Osteoblast (primary cell): ENCODE data around the gene CCNG2. TPM values are rescaled to one million over a fixed set of nuclear protein-coding genes. Genes with fewer than 3 reads are reported as not detected.

Experiments used
- DNase-seq: peaks from one replicate; pipeline ENCODE4 v3.0.0; 2011; ENCODE audit warnings: low spot score, mixed read lengths; ENCODE audit not compliant: insufficient read length; ENCODE audit errors: missing footprints
- H2AFZ ChIP-seq: 2 replicates; pipeline ENCODE4 v1.6.0; 2011; ENCODE audit warnings: mild to moderate bottlenecking, low read length
- H3K27ac ChIP-seq: 2 replicates; pipeline ENCODE4 v1.5.1; 2011; ENCODE audit warnings: mild to moderate bottlenecking, low read depth, low read length, moderate library complexity
- H3K27me3 ChIP-seq: 2 replicates; pipeline ENCODE4 v1.6.0; 2012; ENCODE audit warnings: mild to moderate bottlenecking, control low read depth, inconsistent platforms, low read length, moderate library complexity; ENCODE audit not compliant: insufficient read depth
- H3K36me3 ChIP-seq: 2 replicates; pipeline ENCODE4 v1.5.1; 2011; ENCODE audit warnings: mild to moderate bottlenecking, low read length, control low read depth, moderate library complexity; ENCODE audit not compliant: insufficient read depth
- H3K4me1 ChIP-seq: 2 replicates; pipeline ENCODE4 v1.5.1; 2011; ENCODE audit warnings: mild to moderate bottlenecking, low read length, control low read depth, moderate library complexity; ENCODE audit not compliant: insufficient read depth
- H3K4me2 ChIP-seq: 2 replicates; pipeline ENCODE4 v1.6.0; 2011; ENCODE audit warnings: mild to moderate bottlenecking, low read length; ENCODE audit not compliant: insufficient read depth
- H3K4me3 ChIP-seq: fragments of 200-600 bp; sonication (generic); 3 replicates; pipeline ENCODE4 v1.5.1; 2012; ENCODE audit warnings: mild to moderate bottlenecking, low read length, inconsistent platforms; ENCODE audit not compliant: insufficient read depth
- H3K79me2 ChIP-seq: 2 replicates; pipeline ENCODE4 v1.6.0; 2012; ENCODE audit warnings: mild to moderate bottlenecking, low read length, control low read depth, inconsistent platforms; ENCODE audit not compliant: insufficient read depth
- H3K9me3 ChIP-seq: 2 replicates; pipeline ENCODE4 v1.5.1; 2011; ENCODE audit warnings: low read depth, low read length, control low read depth
- H4K20me1 ChIP-seq: 2 replicates; pipeline ENCODE4 v1.6.0; 2012; ENCODE audit warnings: mild to moderate bottlenecking, low read length, control low read depth; ENCODE audit not compliant: insufficient read depth
- total RNA-seq: library from RNA; depleted of rRNA; stranded (reverse); fragments of >200 nt; gene quantifications from 2 replicates; pipeline ENCODE4 v1.2.3, GENCODE V29; 2012
- TF ChIP-seq, protein P1 (sequence below): IDR thresholded peaks from 2 replicates; pipeline ENCODE4 v1.5.1; 2011; ENCODE audit warnings: mild to moderate bottlenecking, low read depth, low read length, moderate library complexity; ENCODE audit errors: extremely low read depth

Gene CCNG2
- total RNA-seq, 1 donor, result 49.2 TPM

DNA sequence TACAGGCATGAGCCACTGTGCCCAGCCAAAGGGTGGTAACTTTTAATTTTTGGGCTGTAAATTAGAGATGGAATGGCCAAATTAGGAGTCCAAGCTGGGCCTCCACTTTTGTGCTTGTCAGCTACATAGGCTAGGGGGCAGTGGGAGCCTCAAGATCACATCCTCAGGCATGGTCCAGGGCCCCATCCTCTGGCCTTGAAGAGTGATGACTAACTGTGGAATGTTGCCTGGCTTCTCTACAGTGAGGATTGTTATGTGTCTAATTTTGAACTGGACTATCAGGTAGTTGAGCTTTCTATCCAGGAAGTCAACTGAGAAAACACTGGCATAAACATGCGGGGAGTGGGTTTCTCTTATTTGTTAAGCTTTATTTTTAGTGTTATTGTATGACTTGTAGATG lies 33.0 kb downstream of the CCNG2 start:
- no peaks in the 10 kb centered on the region for H3K4me1 ChIP-seq
- H3K4me3 ChIP-seq, result no peak overlapping the region
- no peaks in the 10 kb centered on the region for H4K20me1 ChIP-seq
- no peak for DNase-seq
- H3K9me3 ChIP-seq, result no peaks in the 10 kb centered on the region
- no peaks in the 10 kb centered on the region for H3K79me2 ChIP-seq
- H3K4me2 ChIP-seq, result no peak overlapping the region
- no peaks in the 10 kb centered on the region for H3K36me3 ChIP-seq
- no peak overlapping the region for H3K27ac ChIP-seq
- no peak overlapping the region for H2AFZ ChIP-seq
- TF ChIP-seq, protein P1, sequence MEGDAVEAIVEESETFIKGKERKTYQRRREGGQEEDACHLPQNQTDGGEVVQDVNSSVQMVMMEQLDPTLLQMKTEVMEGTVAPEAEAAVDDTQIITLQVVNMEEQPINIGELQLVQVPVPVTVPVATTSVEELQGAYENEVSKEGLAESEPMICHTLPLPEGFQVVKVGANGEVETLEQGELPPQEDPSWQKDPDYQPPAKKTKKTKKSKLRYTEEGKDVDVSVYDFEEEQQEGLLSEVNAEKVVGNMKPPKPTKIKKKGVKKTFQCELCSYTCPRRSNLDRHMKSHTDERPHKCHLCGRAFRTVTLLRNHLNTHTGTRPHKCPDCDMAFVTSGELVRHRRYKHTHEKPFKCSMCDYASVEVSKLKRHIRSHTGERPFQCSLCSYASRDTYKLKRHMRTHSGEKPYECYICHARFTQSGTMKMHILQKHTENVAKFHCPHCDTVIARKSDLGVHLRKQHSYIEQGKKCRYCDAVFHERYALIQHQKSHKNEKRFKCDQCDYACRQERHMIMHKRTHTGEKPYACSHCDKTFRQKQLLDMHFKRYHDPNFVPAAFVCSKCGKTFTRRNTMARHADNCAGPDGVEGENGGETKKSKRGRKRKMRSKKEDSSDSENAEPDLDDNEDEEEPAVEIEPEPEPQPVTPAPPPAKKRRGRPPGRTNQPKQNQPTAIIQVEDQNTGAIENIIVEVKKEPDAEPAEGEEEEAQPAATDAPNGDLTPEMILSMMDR, result no peak
- H3K27me3 ChIP-seq, result peaks cover 39% of the 10 kb centered on the region

DNA sequence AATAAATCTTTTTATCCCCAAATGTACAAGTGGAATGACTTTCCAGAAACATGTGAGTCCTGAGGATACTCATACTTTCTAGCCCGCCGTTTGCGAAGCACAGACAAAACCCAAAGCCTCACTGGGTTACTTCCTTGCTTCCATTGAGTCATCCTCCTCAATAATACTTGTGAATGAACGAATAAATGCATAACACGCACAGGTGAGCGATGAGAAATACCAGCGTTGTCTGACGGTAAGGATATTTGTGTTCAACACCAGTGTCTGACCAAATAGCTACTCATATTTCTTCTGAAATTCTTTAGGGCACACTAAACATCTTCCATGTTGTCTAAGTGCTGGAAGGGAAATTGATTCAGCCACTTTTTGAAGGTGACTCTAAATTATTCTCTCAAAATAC lies 36.0 kb downstream of the CCNG2 start:
- Histone ChIP-seq H3K27me3 (peaks cover 32% of the 10 kb centered on the region), H3K36me3 (no peaks in the 10 kb centered on the region), H2AFZ (no peak overlapping the region), H3K4me2 (no peak overlapping the region), H3K27ac (no peak overlapping the region), H3K4me3 (no peak overlapping the region), H3K79me2 (no peaks in the 10 kb centered on the region), H3K4me1 (no peaks in the 10 kb centered on the region), H3K9me3 (no peaks in the 10 kb centered on the region), H4K20me1 (no peaks in the 10 kb centered on the region)
- no peak for DNase-seq
- TF ChIP-seq, protein P1, result no peak

DNA sequence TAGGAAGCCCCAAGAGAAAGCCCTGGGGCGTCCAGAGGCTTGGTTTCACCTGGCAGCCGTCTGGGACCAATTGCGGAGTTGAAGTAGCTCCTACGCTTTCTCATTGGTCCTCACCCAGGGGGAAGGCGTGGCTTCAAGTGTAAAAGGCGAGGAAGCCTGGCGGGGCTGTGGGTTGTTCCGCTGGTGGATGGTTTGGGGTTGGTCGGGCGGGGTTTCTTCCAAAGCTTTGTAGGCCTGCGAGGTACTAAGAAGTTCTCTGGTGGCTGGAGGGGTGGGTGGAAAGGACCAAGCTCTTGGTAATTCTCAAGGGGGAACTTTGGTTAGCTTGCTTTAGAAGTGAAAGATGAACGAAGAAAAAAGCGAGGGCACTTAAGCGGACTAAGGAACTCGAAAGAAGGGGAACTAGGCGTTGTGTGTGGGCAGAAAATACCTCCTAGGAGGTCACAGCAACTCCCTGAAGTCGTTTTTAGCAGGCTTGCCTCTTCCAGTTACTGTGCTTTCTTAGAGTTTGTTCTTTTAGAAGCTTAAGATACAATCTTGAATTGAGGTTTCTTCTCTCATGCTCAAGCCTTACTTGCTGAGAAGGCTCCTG lies 36.6 kb downstream of the CCNG2 start:
- H3K27me3 ChIP-seq, result peaks cover 33% of the 10 kb centered on the region
- no peak for DNase-seq

DNA sequence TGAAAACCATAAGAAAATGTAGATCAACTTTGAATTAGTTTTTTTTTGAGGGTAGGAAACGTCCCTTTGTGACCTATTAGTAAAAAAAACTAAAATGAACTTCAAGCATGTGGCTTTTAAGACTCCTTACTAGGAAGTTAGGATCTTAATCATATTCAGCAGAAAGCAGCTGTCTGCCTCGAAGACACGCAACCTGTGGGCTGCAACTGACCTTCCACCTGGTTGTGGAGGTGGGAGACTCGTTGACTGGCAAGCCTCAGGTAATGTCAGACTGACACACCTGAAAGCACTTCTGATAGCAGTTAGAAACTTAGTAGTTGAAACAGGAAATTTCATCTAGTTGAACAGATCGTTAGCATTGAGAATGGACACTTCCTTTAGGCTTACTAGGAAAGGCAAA lies 37.4 kb downstream of the CCNG2 start:
- H3K36me3 ChIP-seq, result no peaks in the 10 kb centered on the region
- H3K79me2 ChIP-seq, result no peaks in the 10 kb centered on the region
- H3K27ac ChIP-seq, result no peak overlapping the region
- H2AFZ ChIP-seq, result no peak overlapping the region
- H3K9me3 ChIP-seq, result no peaks in the 10 kb centered on the region
- no peaks in the 10 kb centered on the region for H3K4me1 ChIP-seq
- no peaks in the 10 kb centered on the region for H4K20me1 ChIP-seq
- no peak overlapping the region for H3K4me3 ChIP-seq
- TF ChIP-seq, protein P1, result no peak
- H3K27me3 ChIP-seq, result peaks cover 33% of the 10 kb centered on the region
- H3K4me2 ChIP-seq, result no peak overlapping the region
- no peak for DNase-seq

More for the DNA sequence above, 36.6 kb downstream of the CCNG2 start:
- H2AFZ ChIP-seq, result no peak overlapping the region
- no peak overlapping the region for H3K27ac ChIP-seq
- no peaks in the 10 kb centered on the region for H3K79me2 ChIP-seq
- H3K4me3 ChIP-seq, result no peak overlapping the region
- no peak overlapping the region for H3K4me2 ChIP-seq
- no peaks in the 10 kb centered on the region for H3K36me3 ChIP-seq
- no peaks in the 10 kb centered on the region for H4K20me1 ChIP-seq
- H3K9me3 ChIP-seq, result no peaks in the 10 kb centered on the region
- no peaks in the 10 kb centered on the region for H3K4me1 ChIP-seq
- TF ChIP-seq, protein P1, result no peak
